Psoas muscle (tissue), 8 donors: ENCODE results near the gene SH2D4B. TPM values are rescaled to one million over a fixed set of nuclear protein-coding genes. Genes with fewer than 3 reads are reported as not detected.

Experiments
- ATAC-seq, 4 donors: fragments of 200-7000 bp; cut with Tn5 transposase; one replicate each; pipeline ENCODE4 v1.9.1; 2020; ENCODE audit warnings: moderate library complexity in 3 of 4, mild to moderate bottlenecking in 2 of 4
- DNase-seq, 2 donors: peaks; one replicate each; pipeline ENCODE4 v3.0.0-alpha.2; 2020
- H3K27ac ChIP-seq: fragments of 200-600 bp; one replicate; pipeline ENCODE4 v1.8.0; 2022
- H3K27me3 ChIP-seq, 3 donors: fragments of 200-600 bp in 1 of 3; one replicate each; pipeline versions ENCODE4 v1.6.1 to v1.8.0; 2013 to 2022; ENCODE audit warnings: low read length in 2 of 3, mild to moderate bottlenecking in 2 of 3, moderate library complexity in 1 of 3; ENCODE audit not compliant: insufficient read depth in 3 of 3
- H3K36me3 ChIP-seq, 2 donors: fragments of 200-600 bp in 1 of 2; one replicate each; pipeline versions ENCODE4 v1.6.1 to v1.8.0; 2013 to 2022; ENCODE audit warnings: low read depth in 1 of 2, mild to moderate bottlenecking in 1 of 2, moderate library complexity in 1 of 2; ENCODE audit not compliant: insufficient read depth in 1 of 2
- H3K4me1 ChIP-seq: fragments of 200-600 bp; one replicate; pipeline ENCODE4 v1.8.0; 2022
- H3K4me3 ChIP-seq: fragments of 200-600 bp; one replicate; pipeline ENCODE4 v1.8.0; 2022; ENCODE audit warnings: mild to moderate bottlenecking
- H3K9me3 ChIP-seq: fragments of 200-600 bp; one replicate; pipeline ENCODE4 v1.8.0; 2022
- WGBS, 3 donors: extraction: QIAGEN DNeasy Blood & Tissue Kit; methylation state at CpG; one replicate each; pipeline versions ENCODE4 v1.1.6 to v1.1.7; 2013; 5-methylcytosine and 5-hydroxymethylcytosine counted together
- intact Hi-C, 2 donors: fragments of 100-400 bp; cut with DNase I; formaldehyde crosslinking; loops; one replicate each; pipeline versions ENCODE4 v1.11.0 to v1.14.2; 2022
- polyA plus RNA-seq, 3 donors: library from polyadenylated mRNA; stranded (reverse); fragments of 200-250 nt; gene quantifications; one replicate each; pipeline ENCODE4 v1.2.3, GENCODE V29; 2013
- total RNA-seq, 4 donors: library from RNA; stranded (reverse); fragmentation: NEBNext Ultra II Directional in 2 of 4; extraction: Animal tissue kit (Norgen Biotek cat#: 25700) in 2 of 4; gene quantifications; one replicate each; pipeline versions ENCODE4 v1.2.1 to v1.2.4, GENCODE V29; 2021 to 2023
- TF ChIP-seq, protein P1 (sequence below): fragments of 200-600 bp; IDR thresholded peaks from one replicate; pipeline ENCODE4 v1.8.0; 2022; ENCODE audit warnings: antibody characterized with exemption
- donor health status: healthy with polysubstance abuse.
- donor health status: DM: no; HTN: no; CAD: no; lungs with moderate emphysema.
- donor health status: Bipolar disorder and iron deficiency.
- donor health status: healthy.
- donor health status: DM: yes; HTN: yes; CAD: no.
- donor health status: DM: no; HTN: no; CAD: no.
- donor health status: DM: no; HTN: no; CAD: no.
- donor health status: DM: yes; HTN: yes; CAD: no.

Gene SH2D4B
- total and polyA plus RNA-seq, 7 donors = 0.01 TPM; not detected in 6

DNA sequence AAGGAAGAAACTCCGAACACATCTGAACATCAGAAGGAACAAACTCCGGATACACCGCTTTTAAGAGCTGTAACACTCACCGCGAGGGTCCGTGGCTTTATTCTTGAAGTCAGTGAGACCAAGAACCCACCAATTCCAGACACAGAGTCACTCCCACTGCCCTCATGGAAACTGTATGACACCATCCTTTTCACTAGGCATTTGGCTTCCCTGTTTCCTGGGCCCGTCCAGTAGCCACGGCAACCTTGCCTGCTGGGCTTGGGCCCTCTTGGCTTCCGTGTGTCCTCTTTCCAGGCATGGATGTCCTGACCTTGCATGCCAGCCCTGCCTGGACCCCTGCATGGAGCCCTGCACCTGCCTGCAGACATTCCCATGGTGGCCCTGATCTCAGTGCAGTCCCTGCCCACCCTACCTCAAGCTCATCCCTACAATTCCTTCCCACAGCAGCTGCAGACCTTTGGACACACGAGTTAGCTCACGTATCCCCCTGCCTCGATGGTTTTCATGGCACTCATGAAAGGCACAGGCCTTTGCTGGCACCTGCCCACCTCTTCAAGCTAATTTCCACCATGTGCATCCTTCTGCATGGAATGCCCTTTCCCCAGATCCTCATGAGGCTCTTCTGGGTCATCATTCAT lies 6.7 kb downstream of the SH2D4B start:
- peaks cover 0 to 3% (median 0%) of the 10 kb centered on the region in 3 donors for H3K27me3 ChIP-seq
- no peaks in the 10 kb centered on the region for H3K9me3 ChIP-seq
- H3K36me3 ChIP-seq = no peaks in the 10 kb centered on the region
- no peaks in the 10 kb centered on the region for H3K4me1 ChIP-seq
- no peak overlapping the region for H3K27ac ChIP-seq
- ATAC-seq (no peak), DNase-seq (no peak)
- 85 to 90% (median 90%) methylated on average over 12 of the region's 12 CpGs for WGBS, 3 donors
- intact Hi-C loops = no loop called here
- TF ChIP-seq, protein P1, sequence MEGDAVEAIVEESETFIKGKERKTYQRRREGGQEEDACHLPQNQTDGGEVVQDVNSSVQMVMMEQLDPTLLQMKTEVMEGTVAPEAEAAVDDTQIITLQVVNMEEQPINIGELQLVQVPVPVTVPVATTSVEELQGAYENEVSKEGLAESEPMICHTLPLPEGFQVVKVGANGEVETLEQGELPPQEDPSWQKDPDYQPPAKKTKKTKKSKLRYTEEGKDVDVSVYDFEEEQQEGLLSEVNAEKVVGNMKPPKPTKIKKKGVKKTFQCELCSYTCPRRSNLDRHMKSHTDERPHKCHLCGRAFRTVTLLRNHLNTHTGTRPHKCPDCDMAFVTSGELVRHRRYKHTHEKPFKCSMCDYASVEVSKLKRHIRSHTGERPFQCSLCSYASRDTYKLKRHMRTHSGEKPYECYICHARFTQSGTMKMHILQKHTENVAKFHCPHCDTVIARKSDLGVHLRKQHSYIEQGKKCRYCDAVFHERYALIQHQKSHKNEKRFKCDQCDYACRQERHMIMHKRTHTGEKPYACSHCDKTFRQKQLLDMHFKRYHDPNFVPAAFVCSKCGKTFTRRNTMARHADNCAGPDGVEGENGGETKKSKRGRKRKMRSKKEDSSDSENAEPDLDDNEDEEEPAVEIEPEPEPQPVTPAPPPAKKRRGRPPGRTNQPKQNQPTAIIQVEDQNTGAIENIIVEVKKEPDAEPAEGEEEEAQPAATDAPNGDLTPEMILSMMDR = no peak
- no peak overlapping the region for H3K4me3 ChIP-seq

DNA sequence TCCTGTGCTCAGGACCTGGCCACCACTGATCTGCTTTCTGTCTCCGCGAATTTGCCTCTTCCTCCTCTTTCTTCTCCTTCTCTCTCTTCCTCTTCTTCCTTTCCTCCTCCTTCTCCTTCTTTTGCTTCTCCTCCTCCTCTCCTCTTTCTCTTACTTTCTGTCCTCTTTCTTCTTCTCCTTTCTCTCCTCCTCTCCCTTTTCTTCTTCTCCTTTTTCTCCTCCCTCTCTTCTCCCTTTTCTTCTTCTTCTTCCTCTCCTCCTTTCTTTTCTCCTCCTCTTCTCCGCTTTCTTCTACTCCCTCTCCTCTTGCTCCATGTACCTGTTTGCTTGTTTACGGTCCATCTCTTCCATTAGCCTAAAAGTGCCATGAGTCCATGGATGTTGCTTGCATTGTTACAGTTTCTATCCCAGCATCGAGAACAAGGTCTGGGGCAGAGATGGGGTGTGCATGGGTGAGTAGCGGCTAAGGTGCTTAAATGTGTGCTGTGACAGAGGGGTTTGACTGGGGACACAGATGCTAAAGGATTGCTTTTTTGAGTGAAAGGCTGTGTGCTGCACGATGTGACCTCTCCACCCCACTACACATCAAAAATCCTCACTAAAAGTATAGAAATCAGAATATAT lies 7.7 kb downstream of the SH2D4B start:
- WGBS, 3 donors = 83 to 90% (median 87%) methylated on average over 7 of the region's 7 CpGs
- TF ChIP-seq, protein P1 = no peak
- ATAC-seq = no peak
- no peaks in the 10 kb centered on the region for H3K9me3 ChIP-seq
- H3K4me3 ChIP-seq = no peak overlapping the region
- H3K4me1 ChIP-seq = no peaks in the 10 kb centered on the region
- H3K27me3 ChIP-seq = peaks cover 0 to 3% (median 0%) of the 10 kb centered on the region in 3 donors
- DNase-seq = no peak
- no peaks in the 10 kb centered on the region for H3K36me3 ChIP-seq
- no peak overlapping the region for H3K27ac ChIP-seq
- intact Hi-C loops = no loop called here

DNA sequence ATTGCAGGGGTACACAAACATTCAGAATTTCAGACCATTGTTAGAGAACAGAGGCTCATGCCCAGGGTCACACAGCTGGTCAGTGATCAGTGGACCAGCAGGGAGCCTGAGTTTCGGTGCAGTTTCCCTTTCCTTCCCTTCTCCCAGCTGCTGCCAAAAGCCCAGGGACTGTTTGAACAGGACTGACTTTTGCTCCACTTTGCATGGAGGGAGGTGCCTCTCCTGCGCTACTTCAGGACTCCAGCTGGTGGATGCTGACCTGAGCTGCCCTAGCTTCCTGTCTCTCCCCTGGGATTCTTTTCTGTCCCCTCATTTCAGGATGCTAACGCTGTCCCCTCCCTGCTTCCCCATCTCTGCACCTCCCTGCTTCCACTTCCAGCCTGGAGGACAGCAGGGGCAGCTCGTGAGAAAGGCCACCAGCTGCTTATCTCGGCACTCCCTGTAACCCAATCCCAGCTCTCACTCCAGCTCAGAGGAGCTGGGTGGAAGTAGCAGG lies 14.5 kb downstream of the SH2D4B start:
- no peaks in the 10 kb centered on the region for H3K27me3 ChIP-seq
- DNase-seq (no peak), ATAC-seq (peak in 1 of 4 donors; percentile 32)
- no peaks in the 10 kb centered on the region for H3K36me3 ChIP-seq
- no peaks in the 10 kb centered on the region for H3K9me3 ChIP-seq
- no peak overlapping the region for H3K27ac ChIP-seq
- intact Hi-C loops = no loop called here
- H3K4me3 ChIP-seq = no peak overlapping the region
- TF ChIP-seq, protein P1 = no peak
- WGBS, 3 donors = 4 to 14% (median 13%) methylated on average over 5 of the region's 5 CpGs
- H3K4me1 ChIP-seq = no peaks in the 10 kb centered on the region

DNA sequence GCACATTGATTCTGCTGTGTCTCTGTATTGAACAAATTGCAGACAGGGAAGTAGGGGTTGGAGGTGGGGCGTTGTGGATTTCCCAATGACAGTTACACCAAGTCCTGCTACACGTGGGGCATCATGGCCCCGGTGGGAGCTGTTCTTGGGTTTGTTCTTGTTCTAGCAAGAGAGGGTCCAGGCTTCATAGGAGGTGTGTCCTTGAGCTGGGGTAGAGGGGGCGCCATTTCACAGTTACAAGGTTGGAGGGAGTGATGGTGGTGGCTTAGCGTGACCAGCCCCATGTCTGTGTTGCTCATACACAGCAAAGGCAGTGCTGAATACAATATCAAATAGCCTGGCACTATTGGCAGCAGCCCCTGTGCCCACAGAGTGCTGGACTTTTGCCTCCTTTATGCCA lies 15.7 kb downstream of the SH2D4B start:
- 81 to 91% (median 87%) methylated on average over 5 of the region's 5 CpGs for WGBS, 3 donors

More for the DNA sequence above, 15.7 kb downstream of the SH2D4B start:
- no peaks in the 10 kb centered on the region for H3K36me3 ChIP-seq
- no peak overlapping the region for H3K4me3 ChIP-seq
- no peaks in the 10 kb centered on the region for H3K27me3 ChIP-seq
- no peak for ATAC-seq
- DNase-seq = no peak
- no peak overlapping the region for H3K27ac ChIP-seq
- H3K9me3 ChIP-seq = no peaks in the 10 kb centered on the region
- no peaks in the 10 kb centered on the region for H3K4me1 ChIP-seq
- TF ChIP-seq, protein P1 = no peak
- intact Hi-C loops = no loop called here
